H9 (cell line): ENCODE measurements around the gene LETMD1. TPM values are rescaled to one million over a fixed set of nuclear protein-coding genes. Genes with fewer than 3 reads are reported as not detected.

ENCODE experiments used
- DNase-seq: peaks from one replicate; pipeline ENCODE4 v3.0.0-alpha.2; 2017
- H2AFZ ChIP-seq: one replicate; pipeline ENCODE4 v1.6.1; 2013; ENCODE audit warnings: mild to moderate bottlenecking, low read length, control low read depth, moderate library complexity
- H2AK5ac ChIP-seq: 2 replicates; pipeline ENCODE4 v1.6.1; 2013; ENCODE audit warnings: low read length, control low read depth, mixed read lengths; ENCODE audit not compliant: insufficient read length
- H2BK120ac ChIP-seq: one replicate; pipeline ENCODE4 v1.6.1; 2013; ENCODE audit warnings: low read depth, mild to moderate bottlenecking, low read length, control low read depth, inconsistent platforms; ENCODE audit not compliant: poor library complexity, severe bottlenecking
- H2BK12ac ChIP-seq: 2 replicates; pipeline ENCODE4 v1.6.1; 2013; ENCODE audit warnings: low read length, control low read depth, mixed read lengths, low read depth; ENCODE audit not compliant: insufficient read length
- H2BK15ac ChIP-seq: 2 replicates; pipeline ENCODE4 v1.6.1; 2013; ENCODE audit warnings: low read depth, low read length, control low read depth
- H2BK20ac ChIP-seq: one replicate; pipeline ENCODE4 v1.6.1; 2013; ENCODE audit warnings: low read depth, mild to moderate bottlenecking, low read length, control low read depth, inconsistent platforms; ENCODE audit not compliant: poor library complexity, severe bottlenecking
- H2BK5ac ChIP-seq: 2 replicates; pipeline ENCODE4 v1.6.1; 2013; ENCODE audit warnings: low read length, control low read depth, mixed read lengths; ENCODE audit not compliant: insufficient read length
- H3K14ac ChIP-seq: 2 replicates; pipeline ENCODE4 v1.6.1; 2013; ENCODE audit warnings: low read length, control low read depth; ENCODE audit not compliant: insufficient read depth
- H3K18ac ChIP-seq: 2 replicates; pipeline ENCODE4 v1.6.1; 2013; ENCODE audit warnings: low read depth, mild to moderate bottlenecking, mixed read lengths, low read length, control low read depth; ENCODE audit not compliant: insufficient read length
- H3K23ac ChIP-seq: 2 replicates; pipeline ENCODE4 v1.6.1; 2013; ENCODE audit warnings: low read length, control low read depth, mixed read lengths, low read depth; ENCODE audit not compliant: insufficient read length
- H3K23me2 ChIP-seq: 2 replicates; pipeline ENCODE4 v1.6.1; 2013; ENCODE audit warnings: low read depth, mild to moderate bottlenecking, mixed read lengths, low read length, control low read depth; ENCODE audit not compliant: insufficient read length, poor library complexity, severe bottlenecking
- H3K27ac ChIP-seq: 2 replicates; pipeline ENCODE4 v1.5.1; 2013; ENCODE audit warnings: low read length, control low read depth, mixed read lengths, low read depth; ENCODE audit not compliant: insufficient read length
- H3K27me3 ChIP-seq: 2 replicates; pipeline ENCODE4 v1.6.1; 2013; ENCODE audit warnings: low read length, control low read depth, inconsistent platforms; ENCODE audit not compliant: insufficient read depth
- H3K4ac ChIP-seq: 2 replicates; pipeline ENCODE4 v1.6.1; 2013; ENCODE audit warnings: low read depth, mild to moderate bottlenecking, control low read depth, inconsistent platforms, low read length, moderate library complexity
- H3K4me1 ChIP-seq: 2 replicates; pipeline ENCODE4 v1.6.1; 2013; ENCODE audit warnings: low read length, control low read depth, inconsistent platforms; ENCODE audit not compliant: insufficient read depth
- H3K4me2 ChIP-seq: 2 replicates; pipeline ENCODE4 v1.6.1; 2013; ENCODE audit warnings: low read length, control low read depth, mixed read lengths; ENCODE audit not compliant: insufficient read length, insufficient read depth
- H3K56ac ChIP-seq: 2 replicates; pipeline ENCODE4 v1.6.1; 2013; ENCODE audit warnings: low read depth, mild to moderate bottlenecking, mixed read lengths, low read length, control low read depth; ENCODE audit not compliant: insufficient read length
- H3K79me1 ChIP-seq: 2 replicates; pipeline ENCODE4 v1.6.1; 2013; ENCODE audit warnings: low read depth, mild to moderate bottlenecking, moderate library complexity, low read length, control low read depth, inconsistent platforms; ENCODE audit not compliant: insufficient read depth, poor library complexity, severe bottlenecking
- H3K79me2 ChIP-seq: 2 replicates; pipeline ENCODE4 v1.6.1; 2013; ENCODE audit warnings: low read length, control low read depth, inconsistent platforms; ENCODE audit not compliant: insufficient read depth
- H3K9ac ChIP-seq: 2 replicates; pipeline ENCODE4 v1.6.1; 2013; ENCODE audit warnings: low read length, control low read depth, mixed read lengths; ENCODE audit not compliant: insufficient read length; ENCODE audit errors: extremely low read depth
- H3K9me3 ChIP-seq: one replicate; pipeline ENCODE4 v1.6.1; 2013; ENCODE audit warnings: low read depth, low read length, inconsistent platforms; ENCODE audit not compliant: control insufficient read depth
- H3T11ph ChIP-seq: one replicate; pipeline ENCODE4 v1.6.1; 2013; ENCODE audit warnings: mild to moderate bottlenecking, low read length, control low read depth, inconsistent platforms
- H4K20me1 ChIP-seq: one replicate; pipeline ENCODE4 v1.6.1; 2013; ENCODE audit not compliant: control insufficient read depth, insufficient read length, insufficient read depth
- H4K5ac ChIP-seq: 2 replicates; pipeline ENCODE4 v1.6.1; 2013; ENCODE audit warnings: low read depth, mild to moderate bottlenecking, mixed read lengths, low read length, control low read depth; ENCODE audit not compliant: insufficient read length
- H4K8ac ChIP-seq: replicated peaks from 2 replicates; pipeline ENCODE4 v1.6.1; 2013; ENCODE audit warnings: low read length, control low read depth, mixed read lengths, low read depth; ENCODE audit not compliant: insufficient read length
- H4K91ac ChIP-seq: 2 replicates; pipeline ENCODE4 v1.6.1; 2013; ENCODE audit warnings: low read depth, mild to moderate bottlenecking, moderate library complexity, mixed read lengths, low read length, control low read depth; ENCODE audit not compliant: insufficient read length
- H3K27ac Mint-ChIP-seq, 3 experiments: 2 replicates in 2 of 3; 3 replicates in 1 of 3; pipeline ENCODE4 v1.8.0; 2020 to 2021; ENCODE audit warnings: mixed read lengths in 3 of 3, mild to moderate bottlenecking in 1 of 3, moderate library complexity in 1 of 3
- H3K27me3 Mint-ChIP-seq: 2 replicates; pipeline ENCODE4 v1.8.0; 2021; ENCODE audit warnings: low read depth, mild to moderate bottlenecking, moderate library complexity, mixed read lengths
- H3K36me3 Mint-ChIP-seq, 3 experiments: 2 replicates in 2 of 3; 3 replicates in 1 of 3; pipeline ENCODE4 v1.8.0; 2020 to 2021; ENCODE audit warnings: low read depth in 3 of 3, mixed read lengths in 3 of 3; ENCODE audit not compliant: insufficient read depth in 1 of 3
- H3K4me1 Mint-ChIP-seq, 2 experiments: 2 replicates each; pipeline ENCODE4 v1.8.0; 2020; ENCODE audit warnings: mixed read lengths in 2 of 2
- H3K4me3 Mint-ChIP-seq, 2 experiments: 2 replicates in 1 of 2; 3 replicates in 1 of 2; pipeline ENCODE4 v1.8.0; 2020 to 2021; ENCODE audit warnings: mild to moderate bottlenecking in 2 of 2, mixed read lengths in 2 of 2, moderate library complexity in 1 of 2
- H3K9me3 Mint-ChIP-seq, 2 experiments: 2 replicates in 1 of 2; 3 replicates in 1 of 2; pipeline ENCODE4 v1.8.0; 2020; ENCODE audit warnings: mild to moderate bottlenecking in 2 of 2, mixed read lengths in 2 of 2, moderate library complexity in 1 of 2
- CTCF ChIP-seq: fragments of 200-600 bp; sonication (generic); conservative IDR thresholded peaks from 3 replicates; pipeline ENCODE4 v1.8.0; 2021; ENCODE audit warnings: antibody characterized with exemption, mild to moderate bottlenecking
- WGBS: extraction: QIAGEN DNeasy Blood & Tissue Kit; methylation state at CpG from one replicate; pipeline ENCODE4 v1.1.7; 2013; ENCODE audit warnings: missing lambda C conversion rate, low lambda C conversion rate, mixed read lengths; ENCODE audit not compliant: insufficient read length; ENCODE audit errors: extremely low coverage; 5-methylcytosine and 5-hydroxymethylcytosine counted together
- total RNA-seq: library from RNA; stranded (reverse); gene quantifications from 2 replicates; pipeline ENCODE4 v1.2.1, GENCODE V29; 2021

Gene LETMD1
- total RNA-seq, 1 experiment from 2014 or later: 34.9 TPM

- H3K27me3 ChIP-seq: no peaks in the 10 kb centered on the region
- H4K8ac ChIP-seq: no peak overlapping the region
- H3T11ph ChIP-seq: no peak overlapping the region
- no peaks in the 10 kb centered on the region for H4K20me1 ChIP-seq
- H3K4me1 ChIP-seq: no peaks in the 10 kb centered on the region
- H3K4me3 Mint-ChIP-seq: no peak overlapping the region
- no peak overlapping the region for H3K4me2 ChIP-seq
- H2BK15ac ChIP-seq: no peak overlapping the region
- no peak overlapping the region for H3K27ac ChIP-seq
- H3K23me2 ChIP-seq: no peaks in the 10 kb centered on the region
- no peak overlapping the region for H2BK120ac ChIP-seq
- no peaks in the 10 kb centered on the region for H3K79me1 ChIP-seq
- no peaks in the 10 kb centered on the region for H3K79me2 ChIP-seq
- no peak overlapping the region for H4K91ac ChIP-seq
- H3K18ac ChIP-seq: no peak overlapping the region
- no peak overlapping the region; a peak in 1 of 7 replicates for H3K27ac Mint-ChIP-seq
- no peaks in the 10 kb centered on the region for H3K36me3 Mint-ChIP-seq
- no peak for DNase-seq
- no peak overlapping the region for H3K9ac ChIP-seq
- no peak overlapping the region for H2BK5ac ChIP-seq
- no peak overlapping the region for H2AFZ ChIP-seq
- no peak overlapping the region for H3K56ac ChIP-seq
- H3K27me3 Mint-ChIP-seq: no peaks in the 10 kb centered on the region
- no peak overlapping the region for H2BK20ac ChIP-seq
- no CpG with 5 or more reads among the region's 3 CpGs for WGBS
- H3K14ac ChIP-seq: no peak overlapping the region
- no peak overlapping the region for H4K5ac ChIP-seq
- no peak overlapping the region for H2BK12ac ChIP-seq
- H2AK5ac ChIP-seq: no peak overlapping the region
- H3K9me3 Mint-ChIP-seq: no peaks in the 10 kb centered on the region
- no peak for TF ChIP-seq CTCF
- no peak overlapping the region for H3K4ac ChIP-seq
- no peaks in the 10 kb centered on the region for H3K9me3 ChIP-seq
- H3K23ac ChIP-seq: no peak overlapping the region
- no peaks in the 10 kb centered on the region; a peak in 1 of 4 replicates for H3K4me1 Mint-ChIP-seq
Measured at GRCh38 chr12:51036279-51036678, 11.8 kb upstream of the LETMD1 start.
